ENCODE results near the gene ADAMTSL4. TPM values are rescaled to one million over a fixed set of nuclear protein-coding genes. Genes with fewer than 3 reads are reported as not detected.

Gene ADAMTSL4
- total RNA-seq, 4 donors from 2014 or later: 30.6 to 76.8 (median 43.3) TPM

DNA sequence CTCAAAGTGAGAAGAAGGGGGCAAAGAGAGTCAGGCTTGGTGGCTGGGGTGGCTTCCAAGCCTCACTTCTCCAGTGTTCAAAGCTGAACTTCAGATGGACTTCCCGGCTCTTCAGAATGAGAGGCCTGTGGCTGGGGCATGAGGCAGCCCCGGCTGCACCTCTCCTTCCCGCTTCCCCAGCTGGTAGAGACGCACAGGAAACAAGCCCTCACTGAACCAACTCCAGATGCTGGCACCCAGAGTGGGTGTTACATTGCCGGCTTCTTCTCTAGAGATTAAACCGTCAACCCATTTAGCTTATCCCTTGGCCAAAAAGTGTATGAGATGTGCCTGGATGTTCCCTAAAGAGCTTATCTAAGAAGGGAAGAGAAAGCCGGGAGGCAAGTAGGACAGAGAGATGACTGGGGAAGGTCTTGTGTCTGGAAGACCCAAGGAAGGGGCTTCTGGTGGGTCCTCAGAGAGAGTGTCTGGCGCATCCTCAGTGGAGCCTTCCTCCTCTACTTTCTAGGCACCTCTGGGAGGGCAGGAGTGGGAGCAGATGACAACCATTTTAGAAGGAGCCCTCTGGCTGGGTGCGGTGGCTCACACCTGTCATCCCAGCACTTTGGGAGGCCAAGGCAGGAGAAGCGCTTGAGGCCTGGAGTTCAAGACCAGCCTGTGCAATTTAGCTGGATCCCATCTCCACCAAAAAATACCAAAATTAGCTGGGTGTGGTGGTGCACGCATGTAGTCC lies 2.0 kb downstream of the ADAMTSL4 start:
- 29 to 57% methylated on average over 7 to 9 of the region's 11 CpGs for WGBS, 2 donors
- Histone ChIP-seq H3K9me3 (no peaks in the 10 kb centered on the region), H3K4me1 (peaks cover 41 to 55% (median 42%) of the 10 kb centered on the region in 3 donors), H3K27ac (peak overlapping the region; percentile 88 to 96 (median 91)), H3K27me3 (no peaks in the 10 kb centered on the region), H3K36me3 (peaks cover 0 to 34% (median 0%) of the 10 kb centered on the region in 3 donors), H3K4me3 (peak overlapping the region in 3 of 4 donors; percentile 49 to 84 (median 71))
- no peak for DNase-seq
- no peak for TF ChIP-seq POLR2A (IDR thresholded peaks at IDR 0.05)
- TF ChIP-seq, protein P1, sequence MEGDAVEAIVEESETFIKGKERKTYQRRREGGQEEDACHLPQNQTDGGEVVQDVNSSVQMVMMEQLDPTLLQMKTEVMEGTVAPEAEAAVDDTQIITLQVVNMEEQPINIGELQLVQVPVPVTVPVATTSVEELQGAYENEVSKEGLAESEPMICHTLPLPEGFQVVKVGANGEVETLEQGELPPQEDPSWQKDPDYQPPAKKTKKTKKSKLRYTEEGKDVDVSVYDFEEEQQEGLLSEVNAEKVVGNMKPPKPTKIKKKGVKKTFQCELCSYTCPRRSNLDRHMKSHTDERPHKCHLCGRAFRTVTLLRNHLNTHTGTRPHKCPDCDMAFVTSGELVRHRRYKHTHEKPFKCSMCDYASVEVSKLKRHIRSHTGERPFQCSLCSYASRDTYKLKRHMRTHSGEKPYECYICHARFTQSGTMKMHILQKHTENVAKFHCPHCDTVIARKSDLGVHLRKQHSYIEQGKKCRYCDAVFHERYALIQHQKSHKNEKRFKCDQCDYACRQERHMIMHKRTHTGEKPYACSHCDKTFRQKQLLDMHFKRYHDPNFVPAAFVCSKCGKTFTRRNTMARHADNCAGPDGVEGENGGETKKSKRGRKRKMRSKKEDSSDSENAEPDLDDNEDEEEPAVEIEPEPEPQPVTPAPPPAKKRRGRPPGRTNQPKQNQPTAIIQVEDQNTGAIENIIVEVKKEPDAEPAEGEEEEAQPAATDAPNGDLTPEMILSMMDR (IDR thresholded peaks at IDR 0.05): no peak
- intact Hi-C loops (cut with DNase I): no loop called here

DNA sequence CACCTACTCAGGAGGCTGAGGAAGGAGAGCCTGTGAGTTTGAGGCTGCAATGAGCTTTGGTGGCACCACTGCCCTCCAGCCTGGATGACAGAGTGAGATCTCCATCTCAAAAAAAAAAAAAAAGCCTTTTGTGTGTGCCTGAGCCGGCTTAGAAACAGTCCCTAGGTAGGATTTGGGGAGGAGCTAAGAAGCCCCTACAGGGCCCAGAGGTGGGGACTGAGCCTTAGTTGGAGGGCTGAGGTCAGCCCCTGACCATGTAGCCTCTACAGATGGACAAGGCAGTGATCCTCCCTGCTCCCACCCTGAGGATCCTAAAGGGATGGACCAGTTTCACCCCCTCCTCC lies 2.5 kb downstream of the ADAMTSL4 start:
- H3K27me3 ChIP-seq: no peaks in the 10 kb centered on the region
- peak overlapping the region; percentile 88 to 96 (median 91) for H3K27ac ChIP-seq
- no peaks in the 10 kb centered on the region for H3K9me3 ChIP-seq
- peaks cover 0 to 40% (median 0%) of the 10 kb centered on the region in 3 donors for H3K36me3 ChIP-seq
- peaks cover 41 to 55% (median 42%) of the 10 kb centered on the region in 3 donors for H3K4me1 ChIP-seq
- WGBS, 2 donors: 13 to 20% methylated on average over 1 of the region's 1 CpG
- TF ChIP-seq, protein P1 (IDR thresholded peaks at IDR 0.05): no peak
- no peak for TF ChIP-seq POLR2A (IDR thresholded peaks at IDR 0.05)
- DNase-seq: no peak
- intact Hi-C loops (cut with DNase I): no loop called here
- H3K4me3 ChIP-seq: peak overlapping the region in 1 of 4 donors; percentile 6

DNA sequence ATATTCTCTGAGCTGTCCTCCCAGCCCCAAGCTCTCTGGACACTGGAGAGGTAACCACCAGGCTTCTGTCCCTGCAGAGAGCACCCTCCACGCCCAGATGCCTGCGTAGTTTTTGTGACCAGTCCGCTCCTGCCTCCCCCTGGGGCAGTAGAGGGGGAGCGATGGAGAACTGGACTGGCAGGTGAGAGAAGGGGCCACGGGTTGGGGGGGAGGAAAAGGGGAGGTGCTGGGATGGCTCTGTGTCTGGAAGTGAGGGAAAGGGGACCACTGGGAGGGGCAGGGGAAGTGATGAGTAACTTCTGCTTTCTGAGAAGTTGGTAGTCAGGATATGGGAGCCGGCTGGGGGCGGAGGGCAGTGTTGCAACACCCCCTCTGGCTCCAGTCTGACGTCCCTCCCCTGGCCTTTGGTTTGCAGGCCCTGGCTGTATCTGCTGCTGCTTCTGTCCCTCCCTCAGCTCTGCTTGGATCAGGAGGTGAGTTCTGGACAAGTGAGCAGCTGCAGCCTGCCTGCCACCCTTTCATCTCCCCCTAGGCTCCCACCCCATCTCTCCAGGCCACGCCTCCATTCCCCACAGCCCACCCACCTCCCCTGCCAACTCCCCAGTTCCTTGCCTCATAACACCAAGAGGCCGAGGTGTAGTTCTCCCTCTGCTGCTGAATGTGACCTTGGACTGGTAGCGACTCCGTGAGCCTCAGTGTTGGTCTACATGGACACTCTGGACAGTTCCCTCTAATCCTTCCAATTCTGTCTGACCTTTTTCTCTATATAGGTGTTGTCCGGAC lies 3.1 kb downstream of the ADAMTSL4 start:
- TF ChIP-seq, protein P1 (IDR thresholded peaks at IDR 0.05): no peak
- TF ChIP-seq POLR2A (IDR thresholded peaks at IDR 0.05): peak in 1 of 4 donors; percentile 32
- Histone ChIP-seq H3K4me3 (peak overlapping the region in 1 of 4 donors; percentile 6), H3K27me3 (no peaks in the 10 kb centered on the region), H3K27ac (peak overlapping the region; percentile 88 to 96 (median 91)), H3K36me3 (peaks cover 0 to 45% (median 0%) of the 10 kb centered on the region in 3 donors), H3K9me3 (no peaks in the 10 kb centered on the region), H3K4me1 (peaks cover 41 to 55% (median 42%) of the 10 kb centered on the region in 3 donors)
- intact Hi-C loops (cut with DNase I): no loop called here
- WGBS, 2 donors: 24% methylated on average over 8 to 11 of the region's 13 CpGs
- DNase-seq: peak; percentile 37

- no peak for DNase-seq
- 90% methylated on average over 2 of the region's 12 CpGs; no CpG with 5 or more reads in 1 of the 2 donors for WGBS, 2 donors
- intact Hi-C loops (cut with DNase I): no loop called here
Observed at GRCh38 chr1:150552911-150553289, 3.7 kb downstream of the ADAMTSL4 start.

More at GRCh38 chr1:150552911-150553289, 3.7 kb downstream of the ADAMTSL4 start:
- Histone ChIP-seq H3K27ac (peak overlapping the region; percentile 88 to 96 (median 91)), H3K36me3 (peaks cover 0 to 51% (median 0%) of the 10 kb centered on the region in 3 donors), H3K4me1 (peaks cover 41 to 56% (median 42%) of the 10 kb centered on the region in 3 donors), H3K27me3 (no peaks in the 10 kb centered on the region), H3K4me3 (peak overlapping the region in 1 of 4 donors; percentile 6), H3K9me3 (no peaks in the 10 kb centered on the region)
- TF ChIP-seq, protein P1 (IDR thresholded peaks at IDR 0.05): no peak
- no peak for TF ChIP-seq POLR2A (IDR thresholded peaks at IDR 0.05)
